GM21367 (cell line): ENCODE measurements around the gene SDR42E2.
"Not testable (repeated sequence)": the region's sequence is repeated elsewhere in the genome, so short reads cannot be mapped to it uniquely, and the experiment has no call there.

ENCODE experiments used
- ATAC-seq: cut with Tn5 transposase; IDR thresholded peaks from one replicate; pipeline ENCODE4 v1.9.1; 2021; ENCODE audit not compliant: unreplicated experiment

Gene SDR42E2

GRCh38 chr16:22161999-22162655, at the start of gene SDR42E2:
TSS of gene SDR42E2 (plus strand) at chr16:22162506. CDS start at chr16:22165583, 3,077 bp downstream.
- no peak for ATAC-seq

GRCh38 chr16:22116095-22116700, 46.1 kb upstream of the SDR42E2 start:
- no peak for ATAC-seq

- ATAC-seq = no peak
Observed at GRCh38 chr16:22117609-22118008, 44.7 kb upstream of the SDR42E2 start.

- no peak for ATAC-seq
Observed at GRCh38 chr16:22120440-22120839, 41.9 kb upstream of the SDR42E2 start.

GRCh38 chr16:22122239-22122638, 40.1 kb upstream of the SDR42E2 start:
- no peak for ATAC-seq

DNA sequence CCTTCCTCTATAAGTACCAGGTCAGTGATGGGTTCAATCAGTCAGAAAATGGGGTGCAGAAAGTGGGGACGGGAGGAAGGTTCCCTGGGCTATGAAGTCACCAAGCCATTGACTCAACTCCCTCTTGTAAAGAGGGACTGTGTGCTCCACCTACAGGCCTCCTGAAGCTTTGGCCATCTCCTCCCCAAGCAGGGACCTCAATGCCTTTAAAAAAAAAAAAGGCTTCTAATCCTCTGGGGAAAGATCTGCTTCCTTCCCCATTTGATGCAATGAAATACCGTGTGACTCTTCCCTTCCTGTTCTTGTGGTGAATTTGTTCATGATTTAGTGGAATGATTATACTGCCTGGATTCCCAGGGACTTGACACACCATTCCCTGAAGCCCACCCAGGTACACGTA, 39.2 kb upstream of the SDR42E2 start:
- ATAC-seq = no peak

GRCh38 chr16:22123759-22124490, 38.4 kb upstream of the SDR42E2 start:
- ATAC-seq = no peak

- ATAC-seq = no peak
Observed at GRCh38 chr16:22124583-22125284, 37.6 kb upstream of the SDR42E2 start.

DNA sequence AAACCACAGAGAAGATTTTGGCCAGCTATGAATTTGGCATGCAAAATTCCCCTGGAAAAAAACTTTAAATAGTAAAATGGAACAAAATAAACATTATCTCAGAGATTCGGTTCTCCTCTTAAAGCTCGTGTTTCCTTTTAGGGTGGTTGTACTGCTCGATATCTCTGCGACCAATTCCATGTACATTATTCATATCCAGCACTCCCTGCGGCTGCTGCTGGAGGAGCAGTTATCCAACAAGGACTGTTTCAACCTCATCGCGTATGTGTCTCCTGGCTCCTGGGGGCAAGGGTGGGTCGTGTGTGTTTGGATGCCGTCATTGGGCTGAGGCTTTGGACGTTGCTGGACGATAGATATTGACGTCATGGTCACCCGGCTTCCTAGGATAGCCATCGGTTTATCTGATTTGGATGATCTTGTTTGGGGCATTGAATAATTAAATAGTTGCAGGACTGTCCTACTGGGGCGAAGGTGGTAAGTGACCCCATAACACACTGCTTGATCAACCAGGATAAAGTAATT, 36.2 kb upstream of the SDR42E2 start:
- no peak for ATAC-seq

DNA sequence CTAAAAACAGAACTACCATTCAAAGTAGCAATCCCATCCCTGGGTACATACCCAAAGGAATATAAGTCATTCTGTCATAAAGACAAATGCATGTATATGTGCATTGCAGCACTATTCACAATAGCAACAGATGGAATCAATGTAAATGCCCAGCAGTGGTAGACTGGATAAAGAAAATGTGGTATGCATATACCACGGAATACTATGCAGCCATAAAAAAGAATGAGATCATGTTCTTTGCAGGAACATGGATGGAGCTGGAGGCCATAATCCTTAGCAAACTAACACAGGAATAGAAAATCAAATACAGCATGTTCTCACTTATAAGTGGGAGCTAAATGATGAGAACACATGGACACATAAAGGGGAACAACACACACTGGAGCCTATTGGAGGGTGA, 33.8 kb upstream of the SDR42E2 start:
- ATAC-seq = not testable (repeated sequence)

GRCh38 chr16:22130528-22130927, 31.8 kb upstream of the SDR42E2 start:
- no peak for ATAC-seq

GRCh38 chr16:22132801-22133200, 29.5 kb upstream of the SDR42E2 start:
- no peak for ATAC-seq

GRCh38 chr16:22138482-22138881, 23.8 kb upstream of the SDR42E2 start:
- ATAC-seq = no peak

GRCh38 chr16:22139008-22139407, 23.3 kb upstream of the SDR42E2 start:
- no peak for ATAC-seq

DNA sequence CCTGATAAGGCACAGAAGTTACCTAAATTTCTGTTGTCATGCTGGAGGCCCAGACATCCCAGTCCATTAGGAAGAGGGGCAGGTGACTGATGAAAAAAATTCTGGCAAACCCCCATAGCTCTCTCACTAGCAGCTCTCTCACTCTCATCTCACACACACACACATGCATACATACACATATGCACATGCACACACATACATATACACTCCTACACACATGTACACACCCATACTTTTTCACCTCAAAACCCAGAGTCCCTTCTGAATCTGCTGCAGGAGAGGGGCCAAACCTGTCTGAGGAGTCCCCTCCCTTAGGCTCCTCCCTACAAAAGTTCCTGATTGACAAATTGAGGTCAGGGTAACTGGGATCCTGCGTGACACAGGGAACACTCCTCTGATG, 22.6 kb upstream of the SDR42E2 start:
- ATAC-seq = no peak

DNA sequence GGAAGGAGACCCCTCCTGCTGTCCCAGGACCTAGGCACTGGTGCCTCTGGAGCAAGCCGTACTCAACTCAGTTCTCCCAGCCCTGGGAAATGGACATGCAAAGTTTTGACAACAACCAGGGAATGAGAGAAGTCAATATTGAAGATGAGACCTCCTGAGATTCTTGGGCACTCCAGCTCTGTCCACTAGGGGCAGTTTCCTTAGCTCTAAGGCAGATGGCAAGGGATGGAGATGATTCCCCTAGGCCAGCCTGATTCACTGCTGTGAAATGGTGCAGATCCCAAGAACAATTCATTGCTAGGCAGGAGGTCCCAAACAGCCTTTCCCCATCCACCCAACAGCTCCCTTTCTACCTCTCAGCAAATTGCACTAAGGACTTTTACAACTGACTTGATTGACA, 20.5 kb upstream of the SDR42E2 start:
- ATAC-seq = no peak

- ATAC-seq = no peak
Observed at GRCh38 chr16:22144520-22144919, 17.8 kb upstream of the SDR42E2 start.

DNA sequence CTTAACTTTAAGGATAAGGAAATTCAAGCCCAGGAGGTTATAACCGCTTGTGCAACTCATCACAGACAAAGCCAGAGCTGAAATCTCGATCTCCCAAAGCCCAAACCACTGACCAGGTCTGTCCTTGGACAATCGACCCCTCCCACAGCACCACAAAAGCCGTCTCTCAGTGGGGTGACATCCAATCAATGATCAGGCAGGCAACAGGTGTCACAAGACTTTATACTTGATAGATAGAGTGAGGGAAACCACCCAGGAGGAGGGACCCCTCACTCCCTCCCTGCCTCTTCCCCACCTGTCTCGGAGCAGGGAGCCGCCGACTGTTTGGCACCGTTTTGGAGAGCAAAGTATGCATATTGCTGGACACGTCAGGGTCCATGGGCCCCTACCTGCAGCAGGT, 14.5 kb upstream of the SDR42E2 start:
- ATAC-seq = no peak

DNA sequence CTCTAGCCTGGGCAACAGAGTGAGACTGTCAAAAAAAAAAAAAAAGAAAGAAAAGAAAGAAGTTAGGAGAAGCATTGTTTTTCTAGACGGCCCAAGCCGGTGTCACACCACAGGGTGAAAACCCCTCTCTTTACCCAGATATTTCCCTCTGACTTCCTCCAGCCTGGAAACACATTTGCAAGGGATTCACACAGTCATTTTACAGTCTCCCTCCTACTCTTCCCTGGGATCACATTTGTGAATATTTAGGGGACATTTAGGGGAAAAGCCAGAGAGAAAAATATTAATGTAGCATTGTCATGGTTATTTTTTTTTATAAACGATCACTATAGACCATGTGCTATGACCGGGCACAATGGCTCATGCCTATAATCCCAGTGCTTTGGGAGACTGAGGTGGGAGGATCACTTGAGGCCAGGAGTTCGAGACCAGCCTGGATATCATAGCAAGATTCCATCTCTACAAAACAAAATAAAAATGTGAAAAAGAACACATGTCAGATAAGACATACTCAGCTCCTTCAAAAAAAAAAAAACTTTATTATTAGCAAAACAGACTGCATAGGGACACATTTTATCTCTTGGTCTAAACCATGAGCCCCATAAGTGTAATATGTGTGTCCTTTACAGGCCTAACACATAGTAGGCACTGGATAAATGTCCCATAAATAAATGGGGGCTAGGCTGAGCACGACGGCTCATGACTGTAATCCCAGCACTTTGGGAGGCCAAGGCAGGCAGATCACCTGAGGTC, 10.9 kb upstream of the SDR42E2 start:
- no peak for ATAC-seq

DNA sequence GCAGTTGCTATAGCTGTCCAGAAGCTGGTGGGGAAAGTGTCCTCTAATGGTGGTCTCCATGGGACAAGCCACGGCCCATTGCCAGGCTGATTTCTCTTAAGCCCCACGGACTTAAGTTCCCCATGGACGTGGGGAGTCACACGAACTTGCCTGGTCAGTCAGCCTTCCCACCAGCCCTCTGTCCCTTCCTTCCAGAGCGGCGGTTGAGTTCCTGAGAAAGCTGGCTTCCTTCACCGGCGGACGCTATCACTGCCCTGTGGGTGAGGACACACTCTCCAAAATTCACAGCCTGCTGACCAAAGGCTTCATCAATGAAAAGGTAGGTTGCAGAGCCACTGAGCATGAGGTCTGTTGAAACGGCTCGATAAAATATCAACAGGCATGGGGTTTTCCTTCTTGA, 10.0 kb upstream of the SDR42E2 start:
- no peak for ATAC-seq

DNA sequence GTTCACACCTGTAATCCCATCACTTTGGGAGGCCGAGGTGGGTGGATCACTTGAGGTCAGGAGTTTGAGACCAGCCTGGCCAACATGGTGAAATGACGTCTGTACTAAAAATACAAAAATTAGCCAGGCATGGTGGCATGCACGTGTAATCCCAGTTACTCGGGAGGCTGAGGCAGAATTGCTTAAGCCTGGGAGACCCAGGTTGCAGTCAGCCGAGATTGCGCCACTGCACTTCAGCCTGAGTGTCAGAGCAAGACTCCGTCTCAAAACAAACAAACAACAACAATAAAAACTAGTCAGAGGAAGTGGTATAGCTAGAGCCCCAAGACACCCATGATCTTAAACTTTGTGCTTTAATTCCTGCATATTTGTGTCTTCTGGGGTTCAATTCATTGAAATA, 9.2 kb upstream of the SDR42E2 start:
- ATAC-seq = not testable (repeated sequence)
